Measurements from ENCODE around the gene TBK1.

The TBK1 gene

GRCh38 chr12:64450711-64451486 lies 1.0 kb upstream of the TBK1 start:
- FAIRE-seq (peak; percentile 4), DNase-seq (ENCODE audit: insufficient read length, low spot score) (no peak)

- FAIRE-seq (no peak), DNase-seq (ENCODE audit: insufficient read length, low spot score) (peak; percentile 62)
Observed at GRCh38 chr12:64452559-64453329, 824 bp downstream of the TBK1 start.

DNA sequence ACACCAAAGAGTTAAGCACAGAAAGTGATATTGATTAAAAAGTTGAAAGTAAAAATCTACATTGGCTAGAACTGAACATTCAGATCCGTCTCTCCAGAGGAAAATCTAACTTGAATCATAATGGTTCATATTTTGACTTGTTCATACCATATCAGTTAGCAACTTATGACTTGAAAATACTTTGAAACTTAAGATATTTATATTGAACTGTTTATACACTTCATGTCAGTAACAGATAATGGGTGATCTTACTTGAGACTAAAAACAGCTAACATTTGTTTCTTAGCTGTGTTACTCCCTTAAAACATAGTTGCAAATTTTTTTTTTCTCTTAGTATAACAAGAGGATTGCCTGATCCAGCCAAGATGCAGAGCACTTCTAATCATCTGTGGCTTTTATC lies 3.6 kb downstream of the TBK1 start:
- FAIRE-seq (no peak), DNase-seq (ENCODE audit: insufficient read length, low spot score) (no peak)

GRCh38 chr12:64456119-64456518 lies 4.2 kb downstream of the TBK1 start:
- no peak for DNase-seq (ENCODE audit: insufficient read length, low spot score)
- FAIRE-seq, result no peak

DNA sequence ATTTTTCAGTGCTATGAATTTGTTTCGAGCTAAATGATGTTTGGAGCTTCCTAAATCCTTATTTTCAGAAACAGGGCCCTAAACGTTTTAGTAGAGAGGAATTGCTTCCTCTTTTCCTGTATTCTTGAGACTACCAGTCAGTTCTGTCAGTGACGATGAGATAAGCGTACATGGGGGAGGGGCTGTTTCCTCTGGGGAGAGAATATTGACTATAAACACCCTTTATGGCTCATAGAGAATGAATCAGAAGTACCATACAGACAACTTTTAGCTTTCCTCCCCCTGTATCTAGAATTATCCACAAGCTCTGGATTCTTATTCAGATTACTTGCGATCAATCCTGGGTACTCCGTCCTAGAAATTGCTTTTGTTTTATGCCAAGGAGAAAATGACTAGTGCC lies 5.1 kb downstream of the TBK1 start:
- FAIRE-seq (no peak), DNase-seq (ENCODE audit: insufficient read length, low spot score) (no peak)

DNA sequence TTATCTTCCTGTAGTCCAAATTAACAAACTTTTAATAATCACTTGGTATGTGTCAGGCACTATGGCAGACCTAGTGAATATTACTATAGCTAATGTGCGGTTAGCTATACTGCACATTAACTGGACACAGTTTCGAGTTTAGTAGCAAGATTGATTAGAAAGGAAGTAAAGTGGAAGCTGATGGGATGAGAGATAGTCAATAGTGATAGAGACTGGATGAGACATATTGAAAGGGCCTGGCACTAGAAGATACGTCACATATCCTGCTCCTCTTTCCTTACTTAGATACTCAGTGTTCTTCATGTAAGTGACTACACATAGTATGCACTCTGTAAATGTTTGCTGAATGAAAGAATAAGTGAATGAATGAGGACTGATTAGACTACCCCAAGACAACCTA lies 5.5 kb downstream of the TBK1 start:
- DNase-seq (ENCODE audit: insufficient read length, low spot score) (no peak), FAIRE-seq (no peak)

DNA sequence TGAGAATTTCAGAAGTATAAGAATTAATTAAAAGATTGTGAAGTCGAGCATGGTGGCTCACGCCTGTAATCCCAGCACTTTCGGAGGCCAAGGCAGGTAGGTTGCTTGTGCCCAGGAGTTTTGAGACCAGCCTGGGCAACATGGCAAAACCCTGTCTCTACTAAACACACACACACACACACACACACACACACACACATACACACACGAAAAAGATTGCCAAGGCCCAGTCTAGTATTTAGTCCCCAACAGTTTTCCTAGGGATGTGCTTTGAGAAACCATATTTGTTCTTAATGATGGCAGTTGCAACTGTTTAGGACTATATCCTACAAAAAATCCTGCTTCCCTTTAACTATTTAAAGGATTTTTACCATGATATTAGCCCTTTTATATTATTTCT lies 6.0 kb downstream of the TBK1 start:
- FAIRE-seq (no peak), DNase-seq (ENCODE audit: insufficient read length, low spot score) (no peak)

DNA sequence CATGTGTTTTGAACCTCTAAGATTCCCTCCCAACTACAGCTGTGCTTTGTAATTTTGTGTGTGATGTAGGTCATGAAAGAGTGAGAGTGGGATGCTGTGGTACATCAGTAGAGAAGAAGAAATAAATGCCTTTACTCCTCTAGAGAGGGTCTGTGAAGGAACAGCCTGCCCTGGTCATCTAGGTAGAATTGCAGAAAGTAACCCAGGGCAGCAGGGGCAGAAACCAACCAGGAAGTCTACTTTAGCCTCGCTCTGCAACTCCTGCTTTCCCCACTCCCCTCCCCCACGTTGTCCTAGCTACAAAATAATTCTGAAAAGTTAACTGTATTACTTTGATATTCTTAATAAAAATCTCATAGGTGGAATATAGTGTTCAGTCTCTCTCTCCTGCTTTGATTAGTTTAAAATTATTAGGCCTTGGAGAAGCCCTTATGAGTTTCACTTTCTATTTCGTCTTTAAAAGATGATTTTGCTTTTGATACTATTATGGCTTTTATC lies 7.5 kb downstream of the TBK1 start:
- no peak for DNase-seq (ENCODE audit: insufficient read length, low spot score)
- no peak for FAIRE-seq

DNA sequence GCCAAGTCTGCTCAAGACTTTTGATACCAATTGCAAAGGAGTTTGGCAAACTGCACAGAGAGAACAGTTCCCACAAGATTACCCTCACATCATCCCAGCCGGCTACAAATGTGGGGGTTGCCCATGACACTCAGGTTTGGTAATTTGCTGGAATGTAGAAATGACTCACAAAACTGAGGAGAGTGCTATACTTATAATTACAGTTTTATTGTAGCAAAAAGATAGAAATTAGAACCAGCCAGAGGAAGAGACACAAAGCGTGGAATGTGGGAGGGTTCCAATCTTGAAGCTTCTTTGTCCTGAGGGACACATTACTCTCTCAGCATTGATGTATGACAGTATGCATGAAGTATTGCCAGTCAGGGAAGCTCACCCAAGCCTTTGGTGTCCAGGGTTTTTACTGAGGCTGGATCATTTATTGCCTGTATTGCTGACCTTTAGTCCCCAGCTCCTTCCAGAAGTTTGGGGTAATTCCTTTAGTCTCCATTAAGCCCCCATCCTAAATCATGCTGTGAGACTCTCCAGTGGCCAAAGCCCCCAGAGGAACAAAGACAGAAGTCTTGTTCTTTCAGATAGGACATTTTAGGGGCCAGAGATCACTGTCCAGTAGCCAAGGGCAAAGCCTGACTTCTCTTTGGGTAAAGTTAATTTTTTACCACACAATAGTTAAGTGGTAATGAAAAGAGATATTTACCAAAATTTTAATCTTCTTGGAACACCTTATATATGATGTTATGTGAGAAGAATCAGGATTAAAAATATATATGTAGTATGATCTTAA lies 9.9 kb downstream of the TBK1 start:
- FAIRE-seq, result no peak
- peak; percentile 51 for DNase-seq (ENCODE audit: insufficient read length, low spot score)

DNA sequence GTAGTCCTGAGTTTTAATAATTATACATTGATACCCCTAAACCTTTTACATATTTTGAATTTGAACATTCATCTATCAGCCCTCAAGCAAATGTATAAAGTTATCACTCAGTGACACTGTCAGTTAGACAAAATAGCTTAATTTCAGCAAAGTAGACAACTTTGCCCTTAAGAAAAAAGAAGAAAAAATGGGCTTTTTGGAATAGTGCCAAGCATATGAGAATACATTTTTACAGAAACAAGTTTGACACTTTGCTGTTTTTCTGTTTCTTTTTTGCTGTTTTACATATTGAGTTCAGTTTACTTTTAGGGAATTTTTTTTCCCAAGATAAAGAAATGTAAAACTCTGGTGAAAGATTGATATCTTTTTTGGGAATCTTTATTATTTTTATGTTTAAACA lies 14.3 kb downstream of the TBK1 start:
- no peak for DNase-seq (ENCODE audit: insufficient read length, low spot score)
- FAIRE-seq, result no peak

- FAIRE-seq (no peak), DNase-seq (ENCODE audit: insufficient read length, low spot score) (no peak)
Observed at GRCh38 chr12:64468966-64469365, 17.0 kb downstream of the TBK1 start.

GRCh38 chr12:64469455-64470142 lies 17.7 kb downstream of the TBK1 start:
- FAIRE-seq (no peak), DNase-seq (ENCODE audit: insufficient read length, low spot score) (no peak)

DNA sequence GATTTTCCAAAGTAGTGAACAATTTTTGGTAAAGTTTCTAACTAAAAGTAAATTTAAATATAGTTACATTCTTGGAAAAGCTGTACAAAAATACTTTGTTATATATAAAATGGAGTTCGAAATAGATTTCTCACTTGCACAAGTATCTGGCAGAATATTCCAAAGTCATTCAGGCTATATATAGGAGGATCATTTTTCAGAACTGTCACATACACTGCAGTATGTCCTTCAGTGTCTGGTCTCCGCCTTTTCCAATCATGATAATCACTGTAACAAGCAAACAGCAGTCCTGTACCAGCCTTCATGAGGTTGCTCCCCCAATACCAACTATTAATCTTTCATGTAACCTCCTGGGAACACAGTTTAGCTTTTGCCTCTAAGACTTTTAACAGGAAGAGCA lies 18.6 kb downstream of the TBK1 start:
- FAIRE-seq (no peak), DNase-seq (ENCODE audit: insufficient read length, low spot score) (no peak)

GRCh38 chr12:64473176-64473575 lies 21.3 kb downstream of the TBK1 start:
- DNase-seq (ENCODE audit: insufficient read length, low spot score) (no peak), FAIRE-seq (no peak)

- DNase-seq (ENCODE audit: insufficient read length, low spot score) (no peak), FAIRE-seq (no peak)
Observed at GRCh38 chr12:64475518-64475917, 23.6 kb downstream of the TBK1 start.

- FAIRE-seq, result no peak
Observed at GRCh38 chr12:64476844-64477243, 24.9 kb downstream of the TBK1 start.

GRCh38 chr12:64478661-64479060 lies 26.7 kb downstream of the TBK1 start:
- FAIRE-seq, result no peak

More at GRCh38 chr12:64476844-64477243, 24.9 kb downstream of the TBK1 start:
- no peak for DNase-seq (ENCODE audit: insufficient read length, low spot score)

DNA sequence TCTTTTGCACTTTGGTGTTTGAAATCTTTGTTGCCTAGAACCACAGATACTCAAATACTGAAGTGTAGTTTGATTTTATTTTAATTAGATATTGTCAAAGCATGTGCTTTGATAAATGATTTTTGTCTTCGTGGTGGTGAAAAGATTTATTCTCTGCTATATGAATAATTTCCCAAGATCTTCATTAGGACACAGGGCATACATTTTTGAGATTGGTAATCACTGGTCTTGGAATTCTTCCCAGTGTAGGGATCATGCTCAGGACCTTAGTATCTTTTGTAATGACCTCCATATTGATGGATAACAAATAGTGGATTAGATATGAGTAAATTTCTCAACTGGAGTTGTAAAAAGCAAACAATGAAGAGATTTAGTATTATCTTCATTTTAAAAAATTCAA lies 28.2 kb downstream of the TBK1 start:
- DNase-seq (ENCODE audit: insufficient read length, low spot score), result no peak
- no peak for FAIRE-seq

More at GRCh38 chr12:64478661-64479060, 26.7 kb downstream of the TBK1 start:
- no peak for DNase-seq (ENCODE audit: insufficient read length, low spot score)

DNA sequence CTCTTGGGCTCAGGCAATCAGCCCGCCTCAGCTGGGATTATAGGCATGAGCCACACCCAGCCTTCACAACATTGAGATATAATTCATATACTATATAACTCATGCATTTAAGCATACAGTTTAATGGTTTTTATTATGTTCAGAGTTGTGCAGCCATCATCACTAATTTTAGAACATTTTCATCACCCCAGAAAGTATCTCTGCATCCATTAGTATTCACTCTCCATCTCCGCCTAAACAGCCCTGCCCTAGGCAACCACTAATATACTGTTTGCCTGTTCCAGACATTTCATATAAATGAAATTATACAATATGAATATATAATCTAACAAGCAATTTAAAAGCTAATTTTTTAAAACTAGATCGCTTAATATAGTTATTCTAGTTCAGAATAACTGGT lies 34.7 kb downstream of the TBK1 start:
- no peak for DNase-seq (ENCODE audit: insufficient read length, low spot score)
- FAIRE-seq, result no peak

- no peak for DNase-seq (ENCODE audit: insufficient read length, low spot score)
- no peak for FAIRE-seq
Observed at GRCh38 chr12:64491718-64492117, 39.8 kb downstream of the TBK1 start.

GRCh38 chr12:64493513-64493912 lies 41.6 kb downstream of the TBK1 start:
- FAIRE-seq, result no peak
- no peak for DNase-seq (ENCODE audit: insufficient read length, low spot score)
